Mucosa of rectum (tissue), 2 donors: ENCODE data around the gene STK35.
"Not testable (repeated sequence)": the region's sequence is repeated elsewhere in the genome, so short reads cannot be mapped to it uniquely, and the experiment has no call there.

Source experiments
- H3K27ac ChIP-seq, 2 donors: one replicate each; pipeline ENCODE4 v1.7.0; 2013; ENCODE audit warnings: inconsistent platforms in 2 of 2, low read depth in 2 of 2, low read length in 2 of 2
- H3K27me3 ChIP-seq, 2 donors: one replicate each; pipeline ENCODE4 v1.7.0; 2013; ENCODE audit warnings: low read length in 2 of 2; ENCODE audit not compliant: control insufficient read depth in 2 of 2, insufficient read depth in 2 of 2
- H3K36me3 ChIP-seq, 2 donors: one replicate each; pipeline ENCODE4 v1.7.0; 2013; ENCODE audit warnings: low read length in 2 of 2; ENCODE audit not compliant: control insufficient read depth in 2 of 2, insufficient read depth in 2 of 2
- H3K4me1 ChIP-seq, 2 donors: one replicate each; pipeline ENCODE4 v1.7.0; 2013; ENCODE audit warnings: low read length in 2 of 2, mild to moderate bottlenecking in 1 of 2; ENCODE audit not compliant: control insufficient read depth in 2 of 2, insufficient read depth in 2 of 2
- H3K4me3 ChIP-seq, 2 donors: one replicate each; pipeline ENCODE4 v1.7.0; 2013; ENCODE audit warnings: low read length in 2 of 2
- H3K9ac ChIP-seq, 2 donors: one replicate each; pipeline ENCODE4 v1.7.0; 2013; ENCODE audit warnings: low read length in 2 of 2, low read depth in 1 of 2, mild to moderate bottlenecking in 1 of 2
- H3K9me3 ChIP-seq, 2 donors: one replicate each; pipeline ENCODE4 v1.7.0; 2013; ENCODE audit warnings: low read length in 2 of 2; ENCODE audit not compliant: control insufficient read depth in 2 of 2
- donor health status: healthy.
- donor health status: Normal muscosa, but diverticular disease.

Gene STK35

DNA sequence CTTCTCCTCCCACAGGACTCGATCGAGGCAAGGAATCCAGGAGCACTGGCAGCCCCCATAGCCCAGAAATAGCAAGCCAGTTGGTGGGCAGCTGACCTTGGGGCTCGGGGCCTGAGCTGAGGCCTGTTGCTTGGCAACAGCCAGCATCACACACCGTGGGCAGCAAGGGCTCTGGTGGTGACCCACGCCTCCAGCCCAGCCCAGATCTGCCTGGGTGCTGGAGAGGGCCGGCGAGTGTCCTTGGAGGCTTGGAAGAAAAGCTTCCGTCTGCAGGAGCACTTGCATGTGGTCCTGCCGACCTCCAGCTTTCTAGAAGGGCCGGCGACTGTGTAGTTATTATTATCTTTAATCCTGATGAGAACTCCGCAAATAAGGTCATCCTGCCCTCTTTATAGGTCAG is 67.3 kb downstream of the STK35 start:
- Histone ChIP-seq H3K4me3 (no peak overlapping the region), H3K9ac (no peak overlapping the region), H3K4me1 (peaks cover 0 to 2% of the 10 kb centered on the region in 2 donors), H3K27me3 (peaks cover 0 to 2% of the 10 kb centered on the region in 2 donors), H3K36me3 (no peaks in the 10 kb centered on the region), H3K9me3 (no peaks in the 10 kb centered on the region), H3K27ac (no peak overlapping the region)

DNA sequence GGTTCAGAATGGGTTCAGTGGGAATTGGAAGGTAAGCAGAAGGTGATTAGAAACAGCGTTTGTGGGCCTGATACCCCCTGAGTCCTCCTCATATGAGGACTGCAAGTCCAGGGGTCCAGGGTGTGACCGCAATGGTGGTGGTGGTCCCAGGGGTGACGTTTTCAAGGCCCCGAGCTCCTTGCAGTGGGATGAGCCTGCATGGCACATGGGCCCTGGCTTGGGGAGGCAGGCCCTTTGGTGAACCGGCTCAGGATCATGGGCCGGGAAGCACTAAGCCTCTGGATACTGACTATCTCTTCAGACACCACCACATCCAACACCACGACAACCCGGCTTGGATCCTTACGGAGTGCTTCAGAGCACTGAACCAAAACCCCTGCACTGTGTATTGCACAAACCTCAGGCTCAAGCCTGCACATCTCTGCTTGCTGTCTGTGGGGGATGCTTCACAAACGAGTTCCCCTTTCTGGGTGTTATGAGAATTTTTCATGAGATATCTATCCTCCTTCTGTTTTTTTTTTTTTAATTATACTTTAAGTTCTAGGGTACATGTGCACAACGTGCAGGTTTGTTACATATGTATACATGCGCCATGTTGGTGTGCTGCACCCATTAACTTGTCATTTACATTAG is 67.9 kb downstream of the STK35 start:
- H3K9ac ChIP-seq = no peak overlapping the region
- peaks cover 0 to 2% of the 10 kb centered on the region in 2 donors for H3K4me1 ChIP-seq
- no peaks in the 10 kb centered on the region for H3K9me3 ChIP-seq
- peaks cover 0 to 8% of the 10 kb centered on the region in 2 donors for H3K27me3 ChIP-seq
- H3K36me3 ChIP-seq = no peaks in the 10 kb centered on the region
- H3K27ac ChIP-seq = no peak overlapping the region
- H3K4me3 ChIP-seq = no peak overlapping the region

DNA sequence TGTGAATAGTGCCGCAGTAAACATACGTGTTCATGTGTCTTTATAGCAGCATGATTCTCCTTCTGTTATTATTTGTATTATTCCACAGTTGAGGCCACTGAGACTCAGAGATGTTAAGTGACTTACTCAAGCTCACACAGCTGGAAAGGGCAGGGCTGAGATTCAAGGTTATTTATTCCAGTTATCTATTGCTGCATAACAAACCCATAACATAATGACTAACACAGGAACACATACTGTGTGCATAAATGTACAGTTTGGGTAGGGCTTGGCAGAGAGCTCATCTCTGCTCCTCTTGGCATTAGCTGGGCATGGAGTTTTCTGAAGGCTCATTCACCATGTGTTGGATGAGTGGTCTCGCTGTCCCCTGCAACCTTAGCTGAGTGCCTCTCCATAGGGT is 68.8 kb downstream of the STK35 start:
- Histone ChIP-seq H3K9me3 (no peaks in the 10 kb centered on the region), H3K4me1 (peaks cover 0 to 2% of the 10 kb centered on the region in 2 donors), H3K9ac (no peak overlapping the region), H3K4me3 (no peak overlapping the region), H3K36me3 (no peaks in the 10 kb centered on the region), H3K27ac (no peak overlapping the region), H3K27me3 (peaks cover 0 to 8% of the 10 kb centered on the region in 2 donors)

DNA sequence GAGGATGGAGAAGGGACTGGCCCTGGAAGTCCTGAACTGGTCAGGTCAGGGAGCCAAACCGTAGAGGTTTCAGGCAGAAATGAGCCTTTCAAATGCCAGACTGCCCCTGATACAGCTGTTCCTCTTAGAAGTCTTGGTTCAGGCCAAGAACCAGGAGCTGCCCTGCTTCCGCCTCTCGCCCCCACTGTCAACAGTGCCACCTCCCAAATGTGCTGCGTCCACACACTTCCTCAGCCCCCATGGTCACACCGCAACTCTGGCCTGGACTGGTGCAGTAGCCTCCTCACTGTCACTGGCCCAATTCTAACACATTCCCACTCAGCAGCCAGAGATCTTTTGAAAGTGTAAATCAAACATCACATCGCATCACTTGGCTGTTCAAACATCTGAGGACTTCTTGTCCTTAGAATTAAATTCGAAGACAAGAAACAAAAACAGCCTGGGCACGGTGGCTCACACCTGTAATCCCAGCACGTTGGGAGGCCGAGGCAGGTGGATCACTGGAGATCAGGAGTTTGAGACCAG is 69.7 kb downstream of the STK35 start:
- Histone ChIP-seq H3K27ac (no peak overlapping the region), H3K27me3 (peaks cover 0 to 8% of the 10 kb centered on the region in 2 donors), H3K4me3 (no peak overlapping the region), H3K9ac (no peak overlapping the region), H3K36me3 (no peaks in the 10 kb centered on the region), H3K9me3 (no peaks in the 10 kb centered on the region), H3K4me1 (peaks cover 0 to 2% of the 10 kb centered on the region in 2 donors)

DNA sequence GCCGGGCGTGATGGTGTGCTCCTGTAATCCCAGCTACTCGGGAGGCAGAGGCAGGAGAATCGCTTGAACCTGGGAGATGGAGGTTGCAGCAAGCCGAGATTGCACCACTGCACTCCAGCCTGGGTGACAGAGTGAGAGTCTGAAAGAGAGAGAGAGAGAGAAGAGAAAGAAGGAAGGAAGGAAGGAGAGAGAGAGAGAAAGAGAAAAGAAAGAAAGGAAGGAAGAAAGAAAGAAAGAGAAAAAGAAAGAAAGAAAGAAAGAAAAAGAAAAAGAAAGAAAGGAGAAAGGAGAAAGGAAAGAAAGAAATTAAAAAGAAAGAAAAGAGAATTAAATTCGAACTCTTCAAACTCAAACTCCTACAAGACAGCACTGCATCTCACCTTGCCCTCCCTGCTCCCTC is 70.2 kb downstream of the STK35 start:
- H3K36me3 ChIP-seq, H3K4me3 ChIP-seq, H3K4me1 ChIP-seq, H3K9me3 ChIP-seq, H3K27me3 ChIP-seq, H3K9ac ChIP-seq, H3K27ac ChIP-seq: not testable (repeated sequence)

DNA sequence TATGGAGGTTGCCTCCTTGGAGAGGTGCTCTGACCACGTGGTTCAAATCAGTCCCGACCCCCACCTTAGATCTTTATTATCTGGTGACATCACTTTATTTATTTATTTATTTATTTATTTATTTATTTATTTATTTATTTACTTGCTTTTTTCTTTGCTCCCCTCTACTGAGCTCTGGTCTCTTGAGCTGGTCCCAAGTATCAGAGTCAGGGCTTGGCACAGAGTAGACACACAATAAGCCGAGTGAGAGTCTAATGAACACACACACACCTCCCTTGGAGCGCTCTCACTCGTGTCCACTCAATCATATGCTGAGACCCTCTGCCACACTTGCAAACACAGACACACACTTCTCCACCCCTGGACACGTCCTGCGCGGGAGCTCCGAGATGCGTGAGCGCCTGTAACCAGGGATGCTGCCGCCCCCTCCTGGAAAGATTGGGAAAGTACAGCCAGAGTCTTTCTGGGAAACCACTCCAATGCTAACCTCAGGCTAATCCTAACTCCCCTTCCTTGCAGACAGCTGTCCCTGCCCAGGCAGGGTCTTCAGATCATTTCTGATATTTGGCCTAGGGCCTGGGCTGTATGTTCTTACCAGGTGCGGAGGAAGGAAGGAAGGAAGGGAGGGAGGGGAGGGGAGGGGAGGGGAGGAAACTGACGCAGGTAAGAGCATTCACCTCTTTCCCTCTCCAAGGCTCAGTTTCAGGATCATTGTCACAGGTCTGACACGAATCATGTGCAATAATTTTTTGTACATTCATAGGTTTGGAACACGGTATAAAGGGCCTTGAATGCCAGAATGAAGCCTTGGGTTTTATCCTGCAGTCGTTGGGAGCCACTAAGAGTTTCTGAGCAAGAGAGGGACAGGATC is 70.9 kb downstream of the STK35 start:
- no peak overlapping the region for H3K4me3 ChIP-seq
- no peaks in the 10 kb centered on the region for H3K9me3 ChIP-seq
- no peak overlapping the region for H3K9ac ChIP-seq

DNA sequence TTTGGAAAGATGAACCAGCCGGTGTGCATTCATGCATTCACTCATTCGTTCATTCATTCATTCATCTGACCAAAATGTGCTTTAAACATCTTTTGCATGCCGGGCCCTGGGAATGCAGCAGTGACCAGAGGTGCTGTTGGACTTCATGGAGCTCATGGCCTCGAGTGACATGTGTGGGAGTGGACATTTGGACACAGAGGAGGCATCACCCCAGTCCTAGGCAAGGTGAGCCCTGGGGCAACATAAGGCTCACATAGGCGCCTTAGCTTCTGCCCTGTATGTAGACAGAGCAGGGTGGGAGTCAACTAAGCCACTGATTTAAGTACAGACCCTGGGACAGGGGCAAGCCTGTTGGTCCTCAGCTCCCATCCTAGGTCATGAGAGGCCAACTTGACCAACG is 71.6 kb downstream of the STK35 start:
- no peak overlapping the region for H3K9ac ChIP-seq
- no peaks in the 10 kb centered on the region for H3K9me3 ChIP-seq
- H3K27ac ChIP-seq = no peak overlapping the region
- no peak overlapping the region for H3K4me3 ChIP-seq
- peaks cover 0 to 8% of the 10 kb centered on the region in 2 donors for H3K27me3 ChIP-seq
- peaks cover 0 to 2% of the 10 kb centered on the region in 2 donors for H3K4me1 ChIP-seq
- no peaks in the 10 kb centered on the region for H3K36me3 ChIP-seq

More for the DNA sequence above, 70.9 kb downstream of the STK35 start:
- Histone ChIP-seq H3K36me3 (no peaks in the 10 kb centered on the region), H3K27ac (no peak overlapping the region), H3K4me1 (peaks cover 0 to 2% of the 10 kb centered on the region in 2 donors), H3K27me3 (peaks cover 0 to 8% of the 10 kb centered on the region in 2 donors)

DNA sequence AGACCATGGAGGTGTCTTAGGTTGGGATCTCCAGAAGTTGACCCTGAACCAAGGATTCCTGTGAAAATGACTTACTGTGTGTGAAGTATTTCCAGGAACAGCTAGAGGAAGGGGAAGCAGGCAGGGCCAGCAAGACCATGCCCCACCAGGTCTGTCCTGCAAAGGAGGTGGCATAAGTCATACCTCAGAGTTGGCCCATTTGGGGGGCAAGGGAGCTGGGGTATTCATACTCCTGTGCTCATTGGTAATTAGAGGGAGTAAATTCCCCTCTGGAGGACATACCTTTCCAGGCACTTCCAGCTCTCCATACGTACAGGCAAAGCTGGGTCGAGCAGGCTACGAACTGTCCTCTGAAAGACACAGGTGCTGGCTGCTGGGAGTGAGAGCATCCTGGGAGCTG is 72.4 kb downstream of the STK35 start:
- no peak overlapping the region for H3K27ac ChIP-seq
- H3K9me3 ChIP-seq = no peaks in the 10 kb centered on the region
- no peak overlapping the region for H3K4me3 ChIP-seq
- H3K36me3 ChIP-seq = no peaks in the 10 kb centered on the region
- no peak overlapping the region for H3K9ac ChIP-seq
- peaks cover 0 to 2% of the 10 kb centered on the region in 2 donors for H3K4me1 ChIP-seq
- H3K27me3 ChIP-seq = peaks cover 0 to 8% of the 10 kb centered on the region in 2 donors

DNA sequence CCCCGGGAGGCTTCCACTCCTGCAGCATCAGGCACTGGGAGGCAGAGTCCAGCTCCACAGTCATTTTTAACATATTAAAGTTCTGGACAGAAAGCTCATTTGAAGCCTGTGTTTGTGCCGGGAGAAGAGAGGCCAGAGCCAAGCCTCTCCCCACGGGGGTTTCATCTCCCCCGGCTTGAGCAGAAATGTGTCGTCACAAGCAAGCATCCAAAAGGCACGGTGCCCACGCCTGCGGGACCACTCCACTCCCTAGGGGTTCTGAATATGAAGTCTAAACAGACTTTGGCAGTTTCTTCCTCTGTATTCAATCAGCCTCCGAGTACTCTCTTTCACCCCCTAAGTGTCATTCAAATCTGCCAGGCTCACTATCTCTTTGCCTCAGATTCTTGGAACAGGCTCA is 75.3 kb downstream of the STK35 start:
- peaks cover 0 to 2% of the 10 kb centered on the region in 2 donors for H3K4me1 ChIP-seq
- H3K9ac ChIP-seq = no peak overlapping the region
- peaks cover 0 to 8% of the 10 kb centered on the region in 2 donors for H3K27me3 ChIP-seq

More for the DNA sequence above, 75.3 kb downstream of the STK35 start:
- Histone ChIP-seq H3K27ac (no peak overlapping the region), H3K4me3 (no peak overlapping the region), H3K9me3 (no peaks in the 10 kb centered on the region), H3K36me3 (no peaks in the 10 kb centered on the region)
